ENCODE data around the gene KCNA3.

KCNA3 gene

DNA sequence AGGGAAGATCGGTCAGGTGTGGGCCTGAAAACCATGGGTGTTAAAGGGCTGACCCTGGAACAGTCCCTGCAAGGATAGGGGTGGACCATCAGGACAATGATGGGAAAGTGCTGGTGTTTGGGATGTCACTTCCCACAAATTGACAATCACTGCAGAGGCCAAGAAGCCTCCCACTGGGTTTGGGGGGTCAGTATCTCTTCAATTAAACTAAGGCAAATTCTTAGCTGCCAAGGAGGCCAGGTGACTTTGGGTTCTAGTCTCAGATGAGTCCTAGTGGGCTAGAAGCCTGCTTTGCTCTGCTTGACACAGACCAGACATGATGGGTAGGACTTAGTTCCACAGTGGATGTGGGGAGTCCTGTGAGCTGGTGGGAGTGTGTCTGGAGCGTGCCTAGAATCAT is 39.3 kb downstream of the KCNA3 start:
- TF ChIP-seq L3MBTL2 (conservative IDR thresholded peaks at IDR 0.05) (no peak), ZNF384 (IDR thresholded peaks at IDR 0.05) (no peak), FOXA1 (IDR thresholded peaks at IDR 0.05) (no peak), LEF1 (IDR thresholded peaks at IDR 0.05; ENCODE audit: borderline replicate concordance) (no peak), FOXM1 (IDR thresholded peaks at IDR 0.05; ENCODE audit: borderline replicate concordance) (no peak), ELF4 (IDR thresholded peaks at IDR 0.05) (no peak), ARNT (IDR thresholded peaks at IDR 0.05) (no peak), SP1 (IDR thresholded peaks at IDR 0.05) (no peak), FOXK2 (IDR thresholded peaks at IDR 0.05) (no peak), HDGF (IDR thresholded peaks at IDR 0.05; ENCODE audit: borderline replicate concordance) (no peak), NFRKB (IDR thresholded peaks at IDR 0.05) (no peak), PKNOX1 (IDR thresholded peaks at IDR 0.05) (no peak), SUZ12 (IDR thresholded peaks at IDR 0.05) (no peak), TARDBP (IDR thresholded peaks at IDR 0.05) (no peak)
- ChIA-PET CTCF (no interaction called here), POLR2A (no interaction called here)
- no peak for DNase-seq (ENCODE audit: extremely low spot score)

GRCh38 chr1:110634455-110635311 is 40.1 kb downstream of the KCNA3 start:
- ChIA-PET CTCF (interaction anchor here (0.6 to 1.4 kb wide), 2 partner anchors 130 to 266 kb away, joined by 3 to 4 read pairs; no protein-coding TSS in a partner anchor), POLR2A (no interaction called here)
- no peak for DNase-seq (ENCODE audit: extremely low spot score)
- no peak for TF ChIP-seq HDGF (IDR thresholded peaks at IDR 0.05; ENCODE audit: borderline replicate concordance)
- TF ChIP-seq ZNF384 (IDR thresholded peaks at IDR 0.05) = no peak

DNA sequence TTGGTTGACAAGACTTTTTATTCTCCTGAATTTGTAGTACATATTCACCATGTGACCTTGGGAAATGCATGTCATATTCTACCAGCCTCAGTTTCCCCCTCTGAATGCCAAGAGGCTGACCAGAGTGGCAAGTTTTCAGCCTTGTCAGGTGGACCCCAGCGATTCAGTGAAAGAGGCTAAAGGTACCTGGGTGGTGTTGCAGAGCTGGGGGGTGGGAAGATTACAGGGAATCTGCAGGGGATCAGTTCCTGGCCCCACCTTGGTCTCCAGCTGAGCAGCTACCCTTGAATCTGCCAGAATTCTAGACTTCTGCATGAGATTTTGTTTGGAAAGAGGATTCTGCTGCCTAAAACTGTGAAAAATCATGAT is 40.7 kb downstream of the KCNA3 start:
- POLR2A ChIA-PET = no interaction called here
- CTCF ChIA-PET = interaction anchor here (1.4 kb wide), 1 partner anchor 131 kb away, joined by 4 read pairs; no protein-coding TSS in a partner anchor
- TF ChIP-seq L3MBTL2 (conservative IDR thresholded peaks at IDR 0.05) (no peak), ELF4 (IDR thresholded peaks at IDR 0.05) (no peak), TARDBP (IDR thresholded peaks at IDR 0.05) (no peak), FOXK2 (IDR thresholded peaks at IDR 0.05) (no peak), BHLHE40 (IDR thresholded peaks at IDR 0.05; ENCODE audit: borderline replicate concordance) (no peak), LEF1 (IDR thresholded peaks at IDR 0.05; ENCODE audit: borderline replicate concordance) (no peak)
- DNase-seq (ENCODE audit: extremely low spot score) = no peak

DNA sequence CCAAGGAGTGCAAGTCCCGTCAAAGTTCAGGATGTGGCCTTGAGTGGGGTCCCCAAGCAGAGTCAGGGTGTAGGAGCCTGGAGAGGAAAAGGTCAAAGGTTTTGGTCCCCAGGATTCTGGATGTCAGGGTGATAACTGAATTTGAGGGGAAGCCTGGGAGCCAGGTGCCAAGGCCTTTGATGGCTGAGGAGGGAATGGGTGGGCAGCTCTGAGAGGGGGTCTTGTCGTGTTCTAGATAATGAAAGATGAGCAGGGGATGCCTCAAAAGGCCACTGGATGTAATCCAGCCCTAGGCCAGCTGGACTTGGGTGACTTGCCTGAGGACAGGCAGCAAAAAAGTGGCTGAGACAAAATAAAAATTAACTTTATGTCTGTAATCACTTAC is 41.1 kb downstream of the KCNA3 start:
- TF ChIP-seq SP1 (IDR thresholded peaks at IDR 0.05) (no peak), FOXA1 (IDR thresholded peaks at IDR 0.05) (no peak), CTBP1 (IDR thresholded peaks at IDR 0.05; ENCODE audit: borderline replicate concordance) (no peak), NFRKB (IDR thresholded peaks at IDR 0.05) (no peak), FOXM1 (IDR thresholded peaks at IDR 0.05; ENCODE audit: borderline replicate concordance) (no peak), SUZ12 (IDR thresholded peaks at IDR 0.05) (no peak), HDGF (IDR thresholded peaks at IDR 0.05; ENCODE audit: borderline replicate concordance) (no peak)

GRCh38 chr1:110631836-110632620 is 42.7 kb downstream of the KCNA3 start:
- no peak for TF ChIP-seq SP1 (IDR thresholded peaks at IDR 0.05)
- TF ChIP-seq ZNF384 (IDR thresholded peaks at IDR 0.05) = no peak
- TF ChIP-seq BHLHE40 (IDR thresholded peaks at IDR 0.05; ENCODE audit: borderline replicate concordance) = no peak
- TF ChIP-seq L3MBTL2 (conservative IDR thresholded peaks at IDR 0.05) = no peak
- no peak for TF ChIP-seq LEF1 (IDR thresholded peaks at IDR 0.05; ENCODE audit: borderline replicate concordance)
- TF ChIP-seq CTBP1 (IDR thresholded peaks at IDR 0.05; ENCODE audit: borderline replicate concordance) = no peak
- TF ChIP-seq NFRKB (IDR thresholded peaks at IDR 0.05) = no peak
- TF ChIP-seq ARNT (IDR thresholded peaks at IDR 0.05) = no peak
- TF ChIP-seq FOXK2 (IDR thresholded peaks at IDR 0.05) = no peak
- no peak for TF ChIP-seq PKNOX1 (IDR thresholded peaks at IDR 0.05)
- no peak for TF ChIP-seq SUZ12 (IDR thresholded peaks at IDR 0.05)
- TF ChIP-seq ELF4 (IDR thresholded peaks at IDR 0.05) = no peak
- TF ChIP-seq FOXA1 (IDR thresholded peaks at IDR 0.05) = no peak
- no peak for TF ChIP-seq HDGF (IDR thresholded peaks at IDR 0.05; ENCODE audit: borderline replicate concordance)
- no peak for TF ChIP-seq TARDBP (IDR thresholded peaks at IDR 0.05)
- no peak for TF ChIP-seq FOXM1 (IDR thresholded peaks at IDR 0.05; ENCODE audit: borderline replicate concordance)
- POLR2A ChIA-PET = no interaction called here
- CTCF ChIA-PET = interaction anchor here (0.9 kb wide), 1 partner anchor 134 kb away, joined by 7 read pairs; no protein-coding TSS in a partner anchor
- no peak for DNase-seq (ENCODE audit: extremely low spot score)

More for the DNA sequence above, 41.1 kb downstream of the KCNA3 start:
- ChIA-PET CTCF (interaction anchor here (1.4 kb wide), 1 partner anchor 131 kb away, joined by 4 read pairs; no protein-coding TSS in a partner anchor), POLR2A (no interaction called here)
- no peak for DNase-seq (ENCODE audit: extremely low spot score)

GRCh38 chr1:110630839-110631663 is 43.7 kb downstream of the KCNA3 start:
- CTCF ChIA-PET = interaction anchor here (1.0 kb wide), 1 partner anchor 133 kb away, joined by 4 read pairs; no protein-coding TSS in a partner anchor
- peak; percentile 91 for DNase-seq (ENCODE audit: extremely low spot score)
- POLR2A ChIA-PET = no interaction called here
- no peak for TF ChIP-seq TARDBP (IDR thresholded peaks at IDR 0.05)
- TF ChIP-seq ELF4 (IDR thresholded peaks at IDR 0.05) = no peak
- no peak for TF ChIP-seq CTBP1 (IDR thresholded peaks at IDR 0.05; ENCODE audit: borderline replicate concordance)
